HG03469 (cell line): ENCODE data around the gene RHEB.

Experiments used
- ATAC-seq: cut with Tn5 transposase; IDR thresholded peaks from one replicate; pipeline ENCODE4 v1.9.1; 2021; ENCODE audit warnings: mild to moderate bottlenecking, moderate library complexity, moderate number of reproducible peaks; ENCODE audit not compliant: unreplicated experiment

RHEB gene

GRCh38 chr7:151416941-151417315 is 102.8 kb downstream of the RHEB start:
- ATAC-seq, result no peak

GRCh38 chr7:151416112-151416940 is 103.4 kb downstream of the RHEB start:
- ATAC-seq, result no peak
